GM12892 (cell line): Measurements from ENCODE around the gene SNCA.

Experiments
- POLR2AphosphoS5 ChIP-seq: IDR thresholded peaks from 2 replicates; pipeline ENCODE4 v1.6.1; 2011; ENCODE audit warnings: low read depth, low read length, control low read depth
- TAF1 ChIP-seq: IDR thresholded peaks from 2 replicates; pipeline ENCODE4 v1.6.1; 2011; ENCODE audit warnings: low read depth, mild to moderate bottlenecking, control low read depth, low read length, borderline replicate concordance

GRCh38 chr4:89744914-89745313, 92.0 kb downstream of the SNCA start:
- TF ChIP-seq POLR2AphosphoS5 (no peak), TAF1 (no peak)
